NB4 (cell line): ENCODE data around the gene APMAP.

ENCODE experiments used
- CTCF ChIP-seq: IDR thresholded peaks from one replicate; pipeline ENCODE4 v1.5.1; 2012; ENCODE audit warnings: low read depth, low read length
- POLR2A ChIP-seq: IDR thresholded peaks from 2 replicates; pipeline ENCODE4 v1.6.1; 2011; ENCODE audit warnings: mild to moderate bottlenecking; ENCODE audit not compliant: insufficient read length; ENCODE audit errors: extremely low read depth

GRCh38 chr20:24962182-24962492, 30.4 kb downstream of the APMAP start:
- no peak for TF ChIP-seq CTCF
- TF ChIP-seq POLR2A, result no peak
